ENCODE measurements around the gene CFAP299.

Gene CFAP299

GRCh38 chr4:80393246-80393969 is 57.9 kb downstream of the CFAP299 start:
- Mint-ChIP-seq H3K9me3 (no peaks in the 10 kb centered on the region), H3K27me3 (ENCODE audit: low read depth) (peaks cover 6% of the 10 kb centered on the region), H3K27ac (no peak overlapping the region), H3K4me3 (no peak overlapping the region), H3K4me1 (no peaks in the 10 kb centered on the region), H3K36me3 (ENCODE audit: low read depth) (no peaks in the 10 kb centered on the region)
- TF ChIP-seq CTCF (IDR thresholded peaks at IDR 0.05; ENCODE audit: unreplicated experiment in 3 of 3): no peak

GRCh38 chr4:80393970-80394250 is 58.4 kb downstream of the CFAP299 start:
- no peaks in the 10 kb centered on the region for H3K9me3 Mint-ChIP-seq
- H3K36me3 Mint-ChIP-seq (ENCODE audit: low read depth): no peaks in the 10 kb centered on the region
- peaks cover 6% of the 10 kb centered on the region for H3K27me3 Mint-ChIP-seq (ENCODE audit: low read depth)
- no peak for TF ChIP-seq CTCF (IDR thresholded peaks at IDR 0.05; ENCODE audit: unreplicated experiment in 3 of 3)
- H3K4me1 Mint-ChIP-seq: no peaks in the 10 kb centered on the region
- H3K27ac Mint-ChIP-seq: no peak overlapping the region
- H3K4me3 Mint-ChIP-seq: no peak overlapping the region

DNA sequence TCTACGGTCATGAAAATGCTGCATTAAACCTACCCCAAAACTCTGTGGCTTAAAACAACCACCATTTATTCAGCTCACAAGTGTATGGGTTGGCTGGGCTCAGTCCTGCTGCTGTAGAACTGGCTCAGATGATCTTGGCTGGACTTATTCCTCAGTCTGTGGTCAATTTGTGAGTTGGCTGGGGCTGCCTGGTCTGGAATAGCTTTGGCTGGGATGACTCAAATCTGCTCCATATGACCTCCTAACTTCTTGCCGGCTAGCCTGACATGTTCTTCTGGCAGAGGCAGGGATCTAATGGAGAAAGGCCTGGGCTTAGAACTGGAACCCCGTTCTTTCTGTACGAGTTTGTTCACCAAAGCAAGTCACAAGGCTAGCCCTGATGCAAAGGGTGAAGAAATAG is 71.7 kb downstream of the CFAP299 start:
- Mint-ChIP-seq H3K36me3 (ENCODE audit: low read depth) (no peaks in the 10 kb centered on the region), H3K9me3 (peaks cover 3% of the 10 kb centered on the region), H3K4me1 (peaks cover 21% of the 10 kb centered on the region), H3K27me3 (ENCODE audit: low read depth) (no peaks in the 10 kb centered on the region), H3K4me3 (no peak overlapping the region), H3K27ac (peak overlapping the region in 2 of 3 experiments; percentile 34 to 38)
- no peak for TF ChIP-seq CTCF (IDR thresholded peaks at IDR 0.05; ENCODE audit: unreplicated experiment in 3 of 3)

- no peaks in the 10 kb centered on the region for H3K9me3 Mint-ChIP-seq
- peaks cover 21% of the 10 kb centered on the region for H3K4me1 Mint-ChIP-seq
- peak overlapping the region; percentile 1 to 27 (median 5) for H3K27ac Mint-ChIP-seq
- no peaks in the 10 kb centered on the region for H3K27me3 Mint-ChIP-seq (ENCODE audit: low read depth)
- no peaks in the 10 kb centered on the region for H3K36me3 Mint-ChIP-seq (ENCODE audit: low read depth)
- H3K4me3 Mint-ChIP-seq: no peak overlapping the region
- no peak for TF ChIP-seq CTCF (IDR thresholded peaks at IDR 0.05; ENCODE audit: unreplicated experiment in 3 of 3)
Observed at GRCh38 chr4:80409809-80410208, 74.3 kb downstream of the CFAP299 start.

- Mint-ChIP-seq H3K4me1 (peaks cover 14% of the 10 kb centered on the region), H3K9me3 (no peaks in the 10 kb centered on the region)
Observed at GRCh38 chr4:80412322-80412721, 76.8 kb downstream of the CFAP299 start.

More at GRCh38 chr4:80412322-80412721, 76.8 kb downstream of the CFAP299 start:
- H3K4me3 Mint-ChIP-seq: no peak overlapping the region
- H3K27me3 Mint-ChIP-seq (ENCODE audit: low read depth): no peaks in the 10 kb centered on the region
- H3K27ac Mint-ChIP-seq: no peak overlapping the region
- H3K36me3 Mint-ChIP-seq (ENCODE audit: low read depth): no peaks in the 10 kb centered on the region
- TF ChIP-seq CTCF (IDR thresholded peaks at IDR 0.05; ENCODE audit: unreplicated experiment in 3 of 3): no peak

Data from nephron (organoid).